ENCODE measurements around the gene FUT7. TPM values are rescaled to one million over a fixed set of nuclear protein-coding genes. Genes with fewer than 3 reads are reported as not detected.

Gene FUT7
- total RNA-seq, 1 experiment from 2014 or later, result not detected

GRCh38 chr9:137029058-137029936 is 2.6 kb downstream of the FUT7 start:
- Histone ChIP-seq H3K9me3 (ENCODE audit: control insufficient read depth in 1 of 2, insufficient read depth in 1 of 2, low read depth in 1 of 2, low read length in 2 of 2) (no peaks in the 10 kb centered on the region), H3K4me1 (ENCODE audit: control insufficient read depth in 1 of 2, insufficient read depth in 2 of 2, low read length in 2 of 2) (peaks cover 32 to 49% of the 10 kb centered on the region in 2 experiments), H3K9me2 (ENCODE audit: insufficient read depth) (no peaks in the 10 kb centered on the region), H3K4me3 (replicated peaks in 1 of 2; ENCODE audit: low read depth in 1 of 2, low read length in 2 of 2) (peak overlapping the region; percentile 56 to 70), H3K36me3 (ENCODE audit: control insufficient read depth in 1 of 2, insufficient read depth in 2 of 2, low read length in 2 of 2) (no peaks in the 10 kb centered on the region), H3K27ac (ENCODE audit: low read depth, low read length) (peak overlapping the region; percentile 85; the same call in 1 of the 2 replicates), H4K20me1 (ENCODE audit: insufficient read depth) (no peaks in the 10 kb centered on the region), H2AFZ (ENCODE audit: low read depth, low read length, poor library complexity, severe bottlenecking) (no peak overlapping the region), H3K4me2 (ENCODE audit: low read length) (peak overlapping the region; percentile 100), H3K27me3 (ENCODE audit: insufficient read depth, low read length) (no peaks in the 10 kb centered on the region), H3K9ac (ENCODE audit: low read length) (peak overlapping the region; percentile 59; the same call in 1 of the 2 replicates), H3K79me2 (ENCODE audit: insufficient read depth, low read length) (peaks cover 31% of the 10 kb centered on the region)
- TF ChIP-seq EZH2 (IDR thresholded peaks at IDR 0.05) (no peak), JUND (IDR thresholded peaks at IDR 0.05) (no peak), POLR2A (IDR thresholded peaks at IDR 0.05; ENCODE audit: borderline replicate concordance, extremely low read depth, insufficient read depth, insufficient read length) (no peak), SIN3A (IDR thresholded peaks at IDR 0.05; ENCODE audit: low read depth) (no peak)
- TF ChIP-seq, protein P1, sequence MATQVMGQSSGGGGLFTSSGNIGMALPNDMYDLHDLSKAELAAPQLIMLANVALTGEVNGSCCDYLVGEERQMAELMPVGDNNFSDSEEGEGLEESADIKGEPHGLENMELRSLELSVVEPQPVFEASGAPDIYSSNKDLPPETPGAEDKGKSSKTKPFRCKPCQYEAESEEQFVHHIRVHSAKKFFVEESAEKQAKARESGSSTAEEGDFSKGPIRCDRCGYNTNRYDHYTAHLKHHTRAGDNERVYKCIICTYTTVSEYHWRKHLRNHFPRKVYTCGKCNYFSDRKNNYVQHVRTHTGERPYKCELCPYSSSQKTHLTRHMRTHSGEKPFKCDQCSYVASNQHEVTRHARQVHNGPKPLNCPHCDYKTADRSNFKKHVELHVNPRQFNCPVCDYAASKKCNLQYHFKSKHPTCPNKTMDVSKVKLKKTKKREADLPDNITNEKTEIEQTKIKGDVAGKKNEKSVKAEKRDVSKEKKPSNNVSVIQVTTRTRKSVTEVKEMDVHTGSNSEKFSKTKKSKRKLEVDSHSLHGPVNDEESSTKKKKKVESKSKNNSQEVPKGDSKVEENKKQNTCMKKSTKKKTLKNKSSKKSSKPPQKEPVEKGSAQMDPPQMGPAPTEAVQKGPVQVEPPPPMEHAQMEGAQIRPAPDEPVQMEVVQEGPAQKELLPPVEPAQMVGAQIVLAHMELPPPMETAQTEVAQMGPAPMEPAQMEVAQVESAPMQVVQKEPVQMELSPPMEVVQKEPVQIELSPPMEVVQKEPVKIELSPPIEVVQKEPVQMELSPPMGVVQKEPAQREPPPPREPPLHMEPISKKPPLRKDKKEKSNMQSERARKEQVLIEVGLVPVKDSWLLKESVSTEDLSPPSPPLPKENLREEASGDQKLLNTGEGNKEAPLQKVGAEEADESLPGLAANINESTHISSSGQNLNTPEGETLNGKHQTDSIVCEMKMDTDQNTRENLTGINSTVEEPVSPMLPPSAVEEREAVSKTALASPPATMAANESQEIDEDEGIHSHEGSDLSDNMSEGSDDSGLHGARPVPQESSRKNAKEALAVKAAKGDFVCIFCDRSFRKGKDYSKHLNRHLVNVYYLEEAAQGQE (IDR thresholded peaks at IDR 0.05; ENCODE audit: low read depth), result no peak
- TF ChIP-seq, protein P2, sequence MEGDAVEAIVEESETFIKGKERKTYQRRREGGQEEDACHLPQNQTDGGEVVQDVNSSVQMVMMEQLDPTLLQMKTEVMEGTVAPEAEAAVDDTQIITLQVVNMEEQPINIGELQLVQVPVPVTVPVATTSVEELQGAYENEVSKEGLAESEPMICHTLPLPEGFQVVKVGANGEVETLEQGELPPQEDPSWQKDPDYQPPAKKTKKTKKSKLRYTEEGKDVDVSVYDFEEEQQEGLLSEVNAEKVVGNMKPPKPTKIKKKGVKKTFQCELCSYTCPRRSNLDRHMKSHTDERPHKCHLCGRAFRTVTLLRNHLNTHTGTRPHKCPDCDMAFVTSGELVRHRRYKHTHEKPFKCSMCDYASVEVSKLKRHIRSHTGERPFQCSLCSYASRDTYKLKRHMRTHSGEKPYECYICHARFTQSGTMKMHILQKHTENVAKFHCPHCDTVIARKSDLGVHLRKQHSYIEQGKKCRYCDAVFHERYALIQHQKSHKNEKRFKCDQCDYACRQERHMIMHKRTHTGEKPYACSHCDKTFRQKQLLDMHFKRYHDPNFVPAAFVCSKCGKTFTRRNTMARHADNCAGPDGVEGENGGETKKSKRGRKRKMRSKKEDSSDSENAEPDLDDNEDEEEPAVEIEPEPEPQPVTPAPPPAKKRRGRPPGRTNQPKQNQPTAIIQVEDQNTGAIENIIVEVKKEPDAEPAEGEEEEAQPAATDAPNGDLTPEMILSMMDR (IDR thresholded peaks at IDR 0.05 in 2 of 3, conservative IDR thresholded peaks at IDR 0.05 in 1 of 3; ENCODE audit: borderline replicate concordance in 1 of 3, insufficient read depth in 1 of 3, low read depth in 2 of 3, low read length in 2 of 3), result peak in 2 of 3 experiments; percentile 87 to 97; a peak in 4 of 6 replicates
- no peak for DNase-seq (ENCODE audit: low read depth, low spot score)
- POLR2A ChIA-PET, result interaction anchor here (0.5 to 1.4 kb wide), 6 partner anchors 37 to 212 kb away, joined by 3 to 6 read pairs (median 4); partner anchors contain the start of genes PAXX and TUBB4B
- intact Hi-C loops (cut with micrococcal nuclease), result loop anchor here (5.0 kb wide), 1 partner anchor 182 kb away; the partner anchor contains the start of gene PHPT1
- RAD21 ChIA-PET (ENCODE audit: low non-redundant PET in 1 of 2, low total read pairs in 2 of 2, uncharacterized antibody in 2 of 2, unreplicated experiment in 2 of 2), result interaction anchor here (0.9 to 1.2 kb wide), 3 partner anchors 81 to 121 kb away, joined by 3 to 4 read pairs (median 4); no protein-coding TSS in a partner anchor
- no TSS peak for BruUV-seq (replicated peaks)
- CTCF ChIA-PET, result interaction anchor here (0.6 to 2.1 kb wide), 38 partner anchors 10 to 336 kb away, joined by 3 to 42 read pairs (median 5); partner anchors contain the start of genes AJM1, CLIC3, ENTPD2 and FBXW5
- peak; percentile 77 for ATAC-seq
